ENCODE measurements around the gene ZGLP1. TPM values are rescaled to one million over a fixed set of nuclear protein-coding genes. Genes with fewer than 3 reads are reported as not detected.

ZGLP1 gene
- total RNA-seq, 1 donor from 2014 or later: 3.4 TPM

GRCh38 chr19:10279737-10280442, 29.7 kb downstream of the ZGLP1 start:
- Mint-ChIP-seq H3K27ac (ENCODE audit: unreplicated experiment) (no peak overlapping the region), H3K9me3 (ENCODE audit: unreplicated experiment) (no peaks in the 10 kb centered on the region), H3K4me1 (ENCODE audit: low read depth, unreplicated experiment) (no peaks in the 10 kb centered on the region), H3K4me3 (ENCODE audit: unreplicated experiment) (no peak overlapping the region), H3K36me3 (ENCODE audit: low read depth, unreplicated experiment) (no peaks in the 10 kb centered on the region), H3K27me3 (ENCODE audit: low read depth, unreplicated experiment) (peaks cover 18% of the 10 kb centered on the region)
- FAIRE-seq (no peak), DNase-seq (ENCODE audit: low read depth) (no peak)
- Histone ChIP-seq H4K20me1 (ENCODE audit: insufficient read depth, low read length) (no peaks in the 10 kb centered on the region), H3K27ac (ENCODE audit: low read depth, low read length) (no peak overlapping the region), H3K9me3 (ENCODE audit: insufficient read depth, low read depth, low read length) (no peaks in the 10 kb centered on the region), H3K9ac (ENCODE audit: low read length) (no peak overlapping the region), H2AFZ (ENCODE audit: low read depth, low read length) (no peak overlapping the region), H3K36me3 (ENCODE audit: insufficient read depth, low read length) (no peaks in the 10 kb centered on the region), H3K4me2 (ENCODE audit: low read length) (no peak overlapping the region), H3K4me3 (ENCODE audit: insufficient read depth, low read depth, low read length) (no peak overlapping the region), H3K79me2 (ENCODE audit: insufficient read depth, low read length) (no peaks in the 10 kb centered on the region), H3K27me3 (ENCODE audit: insufficient read depth, low read length) (peaks cover 2% of the 10 kb centered on the region), H3K4me1 (ENCODE audit: insufficient read depth, low read length) (no peaks in the 10 kb centered on the region)
- TF ChIP-seq EZH2 (IDR thresholded peaks at IDR 0.05; ENCODE audit: insufficient read depth, low read length): no peak
- TF ChIP-seq, protein P1, sequence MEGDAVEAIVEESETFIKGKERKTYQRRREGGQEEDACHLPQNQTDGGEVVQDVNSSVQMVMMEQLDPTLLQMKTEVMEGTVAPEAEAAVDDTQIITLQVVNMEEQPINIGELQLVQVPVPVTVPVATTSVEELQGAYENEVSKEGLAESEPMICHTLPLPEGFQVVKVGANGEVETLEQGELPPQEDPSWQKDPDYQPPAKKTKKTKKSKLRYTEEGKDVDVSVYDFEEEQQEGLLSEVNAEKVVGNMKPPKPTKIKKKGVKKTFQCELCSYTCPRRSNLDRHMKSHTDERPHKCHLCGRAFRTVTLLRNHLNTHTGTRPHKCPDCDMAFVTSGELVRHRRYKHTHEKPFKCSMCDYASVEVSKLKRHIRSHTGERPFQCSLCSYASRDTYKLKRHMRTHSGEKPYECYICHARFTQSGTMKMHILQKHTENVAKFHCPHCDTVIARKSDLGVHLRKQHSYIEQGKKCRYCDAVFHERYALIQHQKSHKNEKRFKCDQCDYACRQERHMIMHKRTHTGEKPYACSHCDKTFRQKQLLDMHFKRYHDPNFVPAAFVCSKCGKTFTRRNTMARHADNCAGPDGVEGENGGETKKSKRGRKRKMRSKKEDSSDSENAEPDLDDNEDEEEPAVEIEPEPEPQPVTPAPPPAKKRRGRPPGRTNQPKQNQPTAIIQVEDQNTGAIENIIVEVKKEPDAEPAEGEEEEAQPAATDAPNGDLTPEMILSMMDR (IDR thresholded peaks at IDR 0.05; ENCODE audit: insufficient read depth, low read depth, low read length): no peak

DNA sequence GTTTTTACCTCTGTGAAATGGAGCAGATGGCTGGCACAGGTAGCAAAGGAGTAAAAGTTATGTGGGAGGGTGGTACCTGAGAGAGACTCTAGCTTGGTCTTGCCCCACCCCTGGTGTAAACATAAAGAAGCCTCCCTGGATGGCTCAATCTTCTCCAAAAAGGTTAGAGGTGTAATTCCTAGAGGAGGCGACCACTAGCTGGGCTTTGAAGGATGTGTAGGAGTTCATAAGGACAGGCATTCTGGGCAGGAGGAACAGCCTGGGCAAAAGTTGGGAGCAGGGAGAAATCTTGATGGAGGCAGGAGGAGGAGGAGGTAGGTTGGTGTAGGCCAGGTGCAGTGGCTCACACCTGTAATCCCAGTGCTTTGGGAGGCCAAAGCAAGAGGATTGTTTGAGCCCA, 30.7 kb downstream of the ZGLP1 start:
- Mint-ChIP-seq H3K36me3 (ENCODE audit: low read depth, unreplicated experiment) (no peaks in the 10 kb centered on the region), H3K27me3 (ENCODE audit: low read depth, unreplicated experiment) (peaks cover 26% of the 10 kb centered on the region), H3K27ac (ENCODE audit: unreplicated experiment) (no peak overlapping the region), H3K4me1 (ENCODE audit: low read depth, unreplicated experiment) (no peaks in the 10 kb centered on the region), H3K9me3 (ENCODE audit: unreplicated experiment) (no peaks in the 10 kb centered on the region), H3K4me3 (ENCODE audit: unreplicated experiment) (no peak overlapping the region)
- Histone ChIP-seq H3K36me3 (ENCODE audit: insufficient read depth, low read length) (no peaks in the 10 kb centered on the region), H4K20me1 (ENCODE audit: insufficient read depth, low read length) (no peaks in the 10 kb centered on the region), H3K79me2 (ENCODE audit: insufficient read depth, low read length) (no peaks in the 10 kb centered on the region), H3K9ac (ENCODE audit: low read length) (no peak overlapping the region), H3K27me3 (ENCODE audit: insufficient read depth, low read length) (peaks cover 3% of the 10 kb centered on the region), H3K4me1 (ENCODE audit: insufficient read depth, low read length) (no peaks in the 10 kb centered on the region), H3K27ac (ENCODE audit: low read depth, low read length) (no peak overlapping the region), H2AFZ (ENCODE audit: low read depth, low read length) (no peak overlapping the region), H3K9me3 (ENCODE audit: insufficient read depth, low read depth, low read length) (no peaks in the 10 kb centered on the region), H3K4me2 (ENCODE audit: low read length) (no peak overlapping the region), H3K4me3 (ENCODE audit: insufficient read depth, low read depth, low read length) (no peak overlapping the region)
- TF ChIP-seq EZH2 (IDR thresholded peaks at IDR 0.05; ENCODE audit: insufficient read depth, low read length): no peak
- TF ChIP-seq, protein P1 (IDR thresholded peaks at IDR 0.05; ENCODE audit: insufficient read depth, low read depth, low read length): no peak
- DNase-seq (ENCODE audit: low read depth) (no peak), FAIRE-seq (no peak)

All from astrocyte (in vitro differentiated cells and primary cell).